ENCODE data around the gene MUC4. TPM values are rescaled to one million over a fixed set of nuclear protein-coding genes. Genes with fewer than 3 reads are reported as not detected.
A peak's percentile ranks its signal among the peaks of the same experiment; 100 is the strongest.
"Not testable (repeated sequence)": the region's sequence is repeated elsewhere in the genome, so short reads cannot be mapped to it uniquely, and the experiment has no call there.

The MUC4 gene
- total RNA-seq, 4 donors from 2014 or later, result 0.26 to 1.0 (median 0.30) TPM

DNA sequence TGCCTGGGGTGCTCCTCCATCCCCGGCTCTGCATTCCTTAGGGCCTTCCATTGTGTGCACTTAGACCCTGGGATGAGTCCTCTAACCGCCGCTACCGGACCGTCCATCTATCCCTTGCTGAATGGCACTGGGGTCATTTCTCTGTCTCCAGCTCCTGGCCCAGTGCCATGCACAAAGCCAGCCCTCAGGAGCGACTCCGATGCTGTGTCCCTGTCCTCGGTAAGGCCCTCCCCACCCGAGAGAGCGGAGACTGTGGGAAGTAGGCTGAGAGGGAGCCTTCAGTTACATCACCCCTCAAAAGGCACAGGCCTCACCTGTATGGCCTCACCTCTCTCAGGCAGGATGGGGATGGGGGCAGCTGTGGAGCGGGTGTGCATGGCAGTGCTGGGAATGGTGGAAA is 33.8 kb downstream of the MUC4 start:
- no peak for DNase-seq
- intact Hi-C loops (cut with DNase I; ENCODE audit: low total_unique reads), result no loop called here

GRCh38 chr3:195774917-195775316 is 36.8 kb downstream of the MUC4 start:
- H3K27ac ChIP-seq, result no peak overlapping the region
- H3K4me1 ChIP-seq, result no peaks in the 10 kb centered on the region
- no peaks in the 10 kb centered on the region for H3K27me3 ChIP-seq
- TF ChIP-seq POLR2A (IDR thresholded peaks at IDR 0.05), result no peak
- TF ChIP-seq, protein P1, sequence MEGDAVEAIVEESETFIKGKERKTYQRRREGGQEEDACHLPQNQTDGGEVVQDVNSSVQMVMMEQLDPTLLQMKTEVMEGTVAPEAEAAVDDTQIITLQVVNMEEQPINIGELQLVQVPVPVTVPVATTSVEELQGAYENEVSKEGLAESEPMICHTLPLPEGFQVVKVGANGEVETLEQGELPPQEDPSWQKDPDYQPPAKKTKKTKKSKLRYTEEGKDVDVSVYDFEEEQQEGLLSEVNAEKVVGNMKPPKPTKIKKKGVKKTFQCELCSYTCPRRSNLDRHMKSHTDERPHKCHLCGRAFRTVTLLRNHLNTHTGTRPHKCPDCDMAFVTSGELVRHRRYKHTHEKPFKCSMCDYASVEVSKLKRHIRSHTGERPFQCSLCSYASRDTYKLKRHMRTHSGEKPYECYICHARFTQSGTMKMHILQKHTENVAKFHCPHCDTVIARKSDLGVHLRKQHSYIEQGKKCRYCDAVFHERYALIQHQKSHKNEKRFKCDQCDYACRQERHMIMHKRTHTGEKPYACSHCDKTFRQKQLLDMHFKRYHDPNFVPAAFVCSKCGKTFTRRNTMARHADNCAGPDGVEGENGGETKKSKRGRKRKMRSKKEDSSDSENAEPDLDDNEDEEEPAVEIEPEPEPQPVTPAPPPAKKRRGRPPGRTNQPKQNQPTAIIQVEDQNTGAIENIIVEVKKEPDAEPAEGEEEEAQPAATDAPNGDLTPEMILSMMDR (IDR thresholded peaks at IDR 0.05), result peak in 2 of 4 experiments; percentile 8 to 16
- DNase-seq, result peak in 1 of 2 donors; percentile 71
- H3K9me3 ChIP-seq, result no peaks in the 10 kb centered on the region
- H3K36me3 ChIP-seq, result no peaks in the 10 kb centered on the region
- H3K4me3 ChIP-seq, result no peak overlapping the region
- intact Hi-C loops (cut with DNase I; ENCODE audit: low total_unique reads), result no loop called here

More for the DNA sequence above, 33.8 kb downstream of the MUC4 start:
- no peak for TF ChIP-seq POLR2A (IDR thresholded peaks at IDR 0.05)
- TF ChIP-seq, protein P1 (IDR thresholded peaks at IDR 0.05), result no peak
- no peaks in the 10 kb centered on the region for H3K4me1 ChIP-seq
- no peaks in the 10 kb centered on the region for H3K27me3 ChIP-seq
- H3K36me3 ChIP-seq, result no peaks in the 10 kb centered on the region
- H3K4me3 ChIP-seq, result no peak overlapping the region
- no peak overlapping the region for H3K27ac ChIP-seq
- no peaks in the 10 kb centered on the region for H3K9me3 ChIP-seq

GRCh38 chr3:195773956-195774537 is 37.7 kb downstream of the MUC4 start:
- DNase-seq, result no peak
- TF ChIP-seq POLR2A (IDR thresholded peaks at IDR 0.05), result no peak
- TF ChIP-seq, protein P1 (IDR thresholded peaks at IDR 0.05), result no peak
- no peak overlapping the region for H3K4me3 ChIP-seq

GRCh38 chr3:195771646-195772300 is 40.0 kb downstream of the MUC4 start:
- Histone ChIP-seq H3K9me3 (no peaks in the 10 kb centered on the region), H3K4me1 (no peaks in the 10 kb centered on the region), H3K27ac (no peak overlapping the region), H3K36me3 (no peaks in the 10 kb centered on the region), H3K27me3 (no peaks in the 10 kb centered on the region), H3K4me3 (no peak overlapping the region)
- TF ChIP-seq, protein P1 (IDR thresholded peaks at IDR 0.05), result no peak
- TF ChIP-seq POLR2A (IDR thresholded peaks at IDR 0.05), result no peak
- DNase-seq, result no peak
- intact Hi-C loops (cut with DNase I; ENCODE audit: low total_unique reads), result no loop called here

More at GRCh38 chr3:195773956-195774537, 37.7 kb downstream of the MUC4 start:
- Histone ChIP-seq H3K27ac (no peak overlapping the region), H3K4me1 (no peaks in the 10 kb centered on the region), H3K27me3 (no peaks in the 10 kb centered on the region), H3K36me3 (no peaks in the 10 kb centered on the region), H3K9me3 (no peaks in the 10 kb centered on the region)
- intact Hi-C loops (cut with DNase I; ENCODE audit: low total_unique reads), result no loop called here

DNA sequence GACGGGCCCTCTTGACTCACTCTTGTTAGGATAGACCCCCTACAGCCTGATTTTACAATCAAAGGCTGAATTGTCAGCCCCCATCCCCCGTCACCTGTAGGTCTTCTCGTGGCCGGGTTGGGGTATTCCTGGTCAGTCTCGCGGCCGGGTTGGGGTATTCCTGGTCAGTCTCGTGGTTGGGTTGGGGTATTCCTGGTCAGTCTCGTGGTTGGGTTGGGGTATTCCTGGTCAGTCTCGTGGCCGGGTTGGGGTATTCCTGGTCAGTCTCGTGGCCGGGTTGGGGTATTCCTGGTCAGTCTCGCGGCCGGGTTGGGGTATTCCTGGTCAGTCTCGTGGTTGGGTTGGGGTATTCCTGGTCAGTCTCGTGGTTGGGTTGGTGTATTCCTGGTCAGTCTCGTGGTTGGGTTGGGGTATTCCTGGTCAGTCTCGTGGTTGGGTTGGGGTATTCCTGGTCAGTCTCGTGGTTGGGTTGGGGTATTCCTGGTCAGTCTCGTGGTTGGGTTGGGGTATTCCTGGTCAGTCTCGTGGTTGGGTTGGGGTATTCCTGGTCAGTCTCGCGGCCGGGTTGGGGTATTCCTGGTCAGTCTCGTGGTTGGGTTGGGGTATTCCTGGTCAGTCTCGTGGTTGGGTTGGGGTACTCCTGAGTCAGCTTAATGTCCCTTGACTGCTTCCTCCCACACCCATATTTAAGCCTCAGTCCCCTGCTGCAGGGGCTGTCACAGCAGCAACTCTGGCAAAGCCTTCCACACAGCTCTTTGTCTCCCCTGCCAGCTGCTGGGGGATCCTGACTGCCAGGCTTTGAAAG is 40.7 kb downstream of the MUC4 start:
- H3K4me3 ChIP-seq; H3K4me1 ChIP-seq; intact Hi-C loops (cut with DNase I; ENCODE audit: low total_unique reads); H3K9me3 ChIP-seq; H3K27ac ChIP-seq; H3K27me3 ChIP-seq; H3K36me3 ChIP-seq: not testable (repeated sequence)
- DNase-seq, result peak in 1 of 2 donors; percentile 11
